Esophagus muscularis mucosa (tissue), 3 donors: ENCODE results near the gene ARSI.

Experiments
- CTCF ChIP-seq, 3 experiments: fragments of 200-600 bp in 2 of 3; fragments of 450-650 bp in 1 of 3; sonication (generic) in 2 of 3; IDR thresholded peaks; one replicate each; pipeline ENCODE4 v1.5.1; 2017 to 2019; ENCODE audit warnings: antibody characterized with exemption in 3 of 3, mild to moderate bottlenecking in 2 of 3, moderate library complexity in 1 of 3
- POLR2A ChIP-seq: fragments of 450-650 bp; IDR thresholded peaks from one replicate; pipeline ENCODE4 v1.6.1; 2017; ENCODE audit warnings: antibody characterized with exemption, moderate library complexity, mild to moderate bottlenecking, low read depth

GRCh38 chr5:150341989-150342388, 39.3 kb upstream of the ARSI start:
- no peak for TF ChIP-seq CTCF (IDR thresholded peaks at IDR 0.05)
- no peak for TF ChIP-seq POLR2A
